ENCODE results near the gene RBM18.

RBM18 gene, protein sequence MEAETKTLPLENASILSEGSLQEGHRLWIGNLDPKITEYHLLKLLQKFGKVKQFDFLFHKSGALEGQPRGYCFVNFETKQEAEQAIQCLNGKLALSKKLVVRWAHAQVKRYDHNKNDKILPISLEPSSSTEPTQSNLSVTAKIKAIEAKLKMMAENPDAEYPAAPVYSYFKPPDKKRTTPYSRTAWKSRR

DNA sequence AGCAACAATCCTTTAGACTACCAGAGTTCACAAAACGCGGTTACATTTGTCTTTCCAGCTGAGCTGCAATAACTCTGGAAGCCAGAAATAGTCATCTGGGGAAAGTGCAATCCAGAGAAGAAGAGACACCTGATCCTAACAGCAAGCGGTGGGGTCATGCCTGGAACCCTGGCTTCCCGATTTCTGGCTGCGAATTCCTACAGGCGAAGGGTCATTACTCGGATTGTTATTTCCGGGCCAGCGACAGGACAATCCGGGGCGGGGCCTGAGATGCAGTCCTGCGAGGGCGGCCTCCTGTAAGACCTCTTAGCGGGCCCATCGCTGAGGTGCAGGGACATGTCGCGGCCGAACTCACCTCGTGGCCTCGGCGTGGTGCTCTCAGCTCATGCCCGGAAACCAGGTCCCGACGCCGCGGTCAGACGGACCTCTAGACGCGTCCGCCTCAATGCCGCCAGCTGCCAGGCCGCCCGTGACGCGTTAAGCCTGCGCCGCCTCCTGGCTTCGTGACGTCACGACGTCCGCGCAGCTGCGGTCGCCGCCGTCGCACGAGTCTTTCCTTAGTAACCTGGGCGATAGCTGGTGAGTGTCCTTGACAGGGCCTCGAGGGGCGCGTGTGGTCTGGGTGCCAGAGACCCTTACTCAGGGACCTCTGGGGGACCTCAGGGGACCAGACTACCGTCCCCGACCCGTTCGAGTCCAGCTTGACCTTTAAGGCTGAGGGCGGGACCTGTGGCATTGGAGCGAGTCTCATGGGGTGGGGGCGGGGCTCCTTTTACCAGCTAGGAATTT lies at the start of gene RBM18, which contains the start of gene MRRF:
RBM18 (minus strand) TSS at position 481 of the 789 bp plus-strand sequence. CDS start 3,348 bp downstream, outside the sequence.
MRRF (plus strand) TSS at position 523 of the 789 bp plus-strand sequence. CDS start 6,010 bp downstream, outside the sequence.
- DNase-seq, result peak; percentile 73 to 87 (median 81)

DNA sequence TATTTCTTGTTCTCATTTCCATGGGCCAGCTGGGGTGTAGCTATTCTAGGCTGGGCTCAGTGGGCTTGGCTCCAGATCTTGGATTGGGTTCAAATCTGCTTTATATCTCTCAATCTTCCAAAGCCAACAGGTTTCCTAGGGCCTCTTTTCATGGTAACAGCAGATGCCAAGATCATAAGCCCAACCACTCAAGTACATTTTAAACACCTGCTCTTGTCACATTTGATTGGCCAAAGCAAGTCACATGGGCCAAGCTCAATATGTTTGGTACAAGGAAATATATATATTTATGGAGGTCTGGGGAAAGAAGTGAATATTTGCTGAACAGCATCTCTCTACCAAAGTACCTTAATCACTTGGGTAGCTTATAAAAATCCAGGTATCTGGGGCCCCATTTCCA lies 49.5 kb upstream of the RBM18 start:
- no peak for DNase-seq

DNA sequence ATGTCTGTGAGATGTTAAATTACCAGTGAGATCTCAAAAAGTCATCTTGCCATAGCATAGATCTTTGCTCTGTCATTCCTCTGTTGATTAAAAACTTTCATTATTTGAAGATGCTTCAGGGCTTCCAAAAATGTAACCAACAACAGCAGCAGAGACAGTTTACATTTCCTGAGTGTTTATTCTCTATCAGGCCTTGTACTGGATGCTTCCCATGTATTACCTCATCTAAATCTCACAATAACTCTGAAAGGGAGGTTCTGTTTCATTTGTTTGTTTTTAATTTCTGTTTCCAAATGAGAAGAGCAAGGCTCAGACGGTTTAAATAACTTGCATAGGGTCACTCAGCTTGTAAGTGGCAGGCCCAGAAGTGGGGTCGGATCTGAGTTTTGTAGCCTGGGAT lies 45.2 kb upstream of the RBM18 start:
- no peak for DNase-seq

DNA sequence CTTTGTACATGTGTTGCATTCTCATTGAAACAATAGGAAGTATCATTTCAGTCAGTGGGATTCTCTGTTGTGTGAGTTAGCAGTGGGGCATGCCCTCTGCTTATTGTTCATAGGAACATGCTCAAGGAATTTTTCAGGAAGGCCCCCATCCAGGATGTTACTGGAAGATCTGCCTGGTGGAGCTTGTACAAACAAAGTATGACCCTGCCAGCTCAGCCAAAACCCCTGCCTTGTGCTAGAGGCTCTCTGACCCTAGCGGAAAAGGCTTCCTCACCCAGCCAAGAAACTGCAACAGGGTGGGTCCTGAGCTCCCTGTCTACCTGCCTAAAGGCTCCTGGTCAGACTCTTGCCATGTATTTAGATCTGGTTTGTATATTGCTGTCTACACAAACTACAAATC lies 43.3 kb upstream of the RBM18 start:
- DNase-seq, result no peak

DNA sequence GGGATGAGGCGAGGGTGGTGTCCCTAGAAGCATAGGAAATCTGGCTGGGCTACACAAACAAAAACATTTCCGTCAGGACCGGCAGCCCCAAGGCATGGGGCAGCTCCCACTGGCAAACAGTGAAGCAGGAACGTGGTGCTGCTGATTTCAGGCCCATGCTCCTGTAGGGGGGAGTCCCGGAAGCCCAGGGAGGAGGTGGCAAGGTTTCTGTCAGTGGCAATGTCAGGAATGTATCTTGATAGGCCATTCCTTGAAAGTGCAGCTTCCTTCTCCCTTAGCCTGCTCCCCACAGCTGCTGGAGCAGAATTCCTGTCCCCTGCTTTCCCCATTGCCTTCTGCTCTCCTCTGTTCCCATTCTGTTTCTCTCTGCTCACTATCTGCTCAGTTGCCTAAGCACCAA lies 42.4 kb upstream of the RBM18 start:
- DNase-seq, result no peak

DNA sequence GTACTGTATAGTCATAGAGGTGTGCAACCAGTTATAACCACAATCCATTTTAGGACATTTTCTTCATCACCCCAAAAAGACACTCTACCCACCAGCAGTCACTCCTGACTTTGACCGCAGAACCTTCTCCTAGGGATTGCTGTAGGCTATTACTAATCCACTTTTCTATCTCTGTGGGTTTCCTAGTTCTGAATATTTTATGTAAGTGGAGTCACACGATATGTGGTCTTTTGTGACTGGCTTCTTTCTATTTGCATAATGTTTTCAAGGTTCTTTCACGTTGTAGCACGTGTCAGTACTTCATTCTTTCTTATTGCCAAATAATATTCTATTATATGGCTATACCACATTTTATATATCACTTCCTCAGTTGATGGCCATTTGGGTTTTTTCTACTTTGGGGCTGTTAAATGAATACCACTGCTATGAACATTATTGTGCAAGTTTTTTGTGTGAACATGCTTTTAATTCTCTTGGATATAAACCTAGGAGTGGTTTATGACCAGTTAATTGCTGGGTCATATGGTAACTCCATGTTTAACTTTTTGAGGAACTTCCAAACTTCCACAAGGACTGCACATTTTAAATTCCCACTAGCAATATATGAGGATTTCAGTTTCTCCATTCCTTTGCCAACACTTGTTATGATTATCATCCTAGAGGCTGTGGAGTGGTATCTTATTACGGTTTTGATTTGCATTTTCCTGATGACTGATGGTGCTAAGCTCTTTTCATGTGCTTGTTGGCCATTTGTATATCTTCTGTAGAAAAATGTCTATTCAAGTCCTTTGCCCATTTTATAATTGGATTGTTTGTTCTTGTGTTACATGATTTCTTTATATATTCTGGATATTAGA lies 37.8 kb upstream of the RBM18 start:
- DNase-seq, result no peak

DNA sequence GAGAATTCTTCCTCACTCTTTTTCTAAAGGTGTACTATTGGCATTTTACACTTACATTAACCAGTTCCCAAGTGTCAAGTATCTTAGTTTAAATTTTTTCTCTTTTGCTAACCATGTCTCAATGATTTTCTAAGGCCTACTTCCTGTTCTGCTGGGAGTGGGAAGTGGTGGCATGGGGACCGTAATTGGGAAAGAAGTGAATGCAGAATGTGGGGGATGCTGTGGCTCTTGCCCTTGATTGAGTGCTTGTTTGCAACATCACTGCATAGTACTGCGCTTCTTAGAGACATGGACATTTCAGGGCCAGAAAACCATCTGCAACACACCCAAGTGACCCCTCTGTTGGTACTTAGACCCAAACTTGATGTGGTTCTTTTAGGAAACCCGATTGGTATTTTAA lies 32.9 kb upstream of the RBM18 start:
- no peak for DNase-seq

DNA sequence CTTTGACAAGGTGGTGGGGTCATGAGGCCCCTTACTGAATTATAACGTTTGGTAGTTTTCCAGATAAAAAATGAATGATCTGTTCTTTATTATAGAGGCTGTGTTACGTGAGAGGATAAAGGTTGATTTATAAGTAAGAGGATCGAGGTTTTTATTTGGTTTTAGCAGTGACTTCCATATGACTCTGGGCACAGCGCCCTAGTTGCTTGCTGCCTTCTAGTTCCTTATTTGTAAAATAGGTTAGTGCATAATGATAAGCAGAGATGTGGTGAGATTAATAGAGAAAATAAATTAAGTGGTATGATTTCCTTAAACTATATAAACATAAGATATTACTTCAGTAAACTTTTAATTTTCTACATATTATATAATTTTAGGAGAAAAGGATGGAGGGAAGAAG lies 29.9 kb upstream of the RBM18 start:
- no peak for DNase-seq

DNA sequence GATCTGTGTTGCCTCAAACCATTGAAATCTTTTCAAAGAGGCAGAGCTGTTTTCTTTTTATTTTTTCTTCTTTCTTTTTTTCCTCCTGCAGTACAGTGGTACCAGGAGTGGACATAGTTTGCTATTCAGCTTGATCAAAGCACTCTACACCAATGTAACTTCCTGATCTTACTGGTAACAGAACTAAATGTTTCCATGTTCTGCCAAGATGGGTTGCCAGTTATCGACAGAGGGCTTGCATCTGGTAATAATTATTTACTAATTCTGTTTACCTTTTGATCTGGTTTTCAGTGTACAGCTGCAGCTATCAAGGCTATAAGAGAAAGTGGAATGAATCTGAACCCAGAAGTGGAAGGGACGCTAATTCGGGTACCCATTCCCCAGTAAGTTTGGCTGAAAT lies 26.8 kb upstream of the RBM18 start:
- no peak for DNase-seq

DNA sequence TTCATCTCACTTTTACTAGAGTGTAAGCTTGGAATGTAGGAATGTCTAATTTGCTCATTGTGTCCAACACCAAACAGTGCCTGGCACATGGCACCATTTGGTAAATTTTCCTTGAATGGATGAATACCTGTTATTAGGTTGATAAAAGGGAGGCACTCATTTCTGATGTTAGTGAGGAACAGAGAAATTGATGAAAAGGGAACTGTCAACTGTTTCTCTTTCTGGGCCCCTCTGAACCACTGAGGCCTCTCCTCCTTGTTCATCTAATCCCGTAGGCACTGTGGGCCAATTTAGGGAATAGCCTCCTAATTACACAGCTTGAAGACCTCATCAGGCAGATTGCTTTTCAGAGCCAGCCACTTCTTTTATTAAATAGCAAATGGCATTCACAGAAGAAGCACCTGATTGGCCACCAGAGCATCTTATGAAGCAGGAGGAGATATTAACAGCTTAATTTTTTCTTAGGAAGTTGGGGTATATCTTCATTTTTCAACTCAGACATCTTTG lies 22.6 kb upstream of the RBM18 start:
- no peak for DNase-seq

DNA sequence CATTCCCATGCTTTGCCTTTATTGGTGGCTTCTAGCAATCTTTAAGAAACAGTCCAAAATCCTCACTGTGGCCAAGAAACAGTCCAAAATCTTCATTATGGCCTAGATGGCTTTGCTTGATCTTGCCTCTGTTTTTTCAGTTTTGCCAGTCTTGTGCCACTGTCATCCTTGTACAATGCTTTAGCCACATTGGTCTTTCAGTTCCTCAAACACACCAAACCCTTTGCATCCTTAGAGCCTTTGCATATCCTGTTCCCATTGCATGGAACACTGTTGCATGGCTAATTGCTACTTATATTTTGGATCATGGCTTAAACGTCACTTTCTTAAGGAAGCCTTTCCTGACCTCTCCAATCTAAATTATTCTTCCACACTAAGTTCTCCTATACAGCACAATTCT lies 22.1 kb upstream of the RBM18 start:
- DNase-seq, result no peak

DNA sequence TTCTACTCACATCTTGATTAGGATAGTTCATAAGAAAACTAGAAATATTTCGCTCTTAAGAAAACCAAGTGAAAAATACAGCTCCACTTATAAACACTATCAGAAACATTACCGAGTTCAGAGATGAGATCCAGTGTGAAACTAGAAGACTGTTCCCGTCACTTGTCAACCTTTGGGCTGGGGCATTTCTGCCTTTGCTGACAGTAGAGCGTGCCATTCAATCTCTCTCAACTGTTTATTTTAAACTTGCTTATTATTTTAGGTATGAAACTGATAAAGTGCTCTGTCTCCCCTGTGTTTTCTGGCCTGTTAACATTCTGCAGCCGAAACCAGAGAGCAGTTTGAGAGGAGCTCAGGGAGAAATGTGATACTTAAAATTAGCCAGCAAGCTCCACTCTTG lies 16.7 kb upstream of the RBM18 start:
- DNase-seq, result no peak

DNA sequence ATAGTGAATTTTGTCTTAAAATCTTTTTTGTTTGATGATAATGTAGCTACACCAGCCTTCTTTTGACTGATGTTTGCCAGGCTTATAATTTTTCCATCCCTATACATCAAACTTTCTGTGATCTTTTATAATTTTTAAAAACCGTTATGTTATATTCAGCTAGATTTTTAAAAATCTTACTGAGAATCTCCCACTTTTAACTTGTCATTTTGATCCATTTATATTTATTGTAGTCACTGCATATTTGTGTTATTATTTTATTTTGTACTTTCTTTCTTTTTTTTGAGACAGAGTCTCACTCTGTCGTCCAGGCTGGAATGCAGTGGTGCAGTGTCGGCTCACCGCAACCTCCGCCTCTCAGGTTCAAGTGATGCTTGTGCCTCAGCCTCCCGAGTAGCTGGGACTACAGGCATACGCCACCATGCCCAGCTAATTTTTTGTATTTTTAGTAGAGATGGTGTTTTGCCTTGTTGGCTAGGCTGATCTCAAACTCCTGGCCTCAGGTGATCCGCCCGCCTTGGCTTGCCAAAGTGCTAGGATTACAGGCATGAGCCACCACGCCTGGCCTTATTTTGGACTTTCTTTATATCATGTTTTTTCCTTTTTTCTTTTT lies 12.8 kb upstream of the RBM18 start:
- no peak for DNase-seq

DNA sequence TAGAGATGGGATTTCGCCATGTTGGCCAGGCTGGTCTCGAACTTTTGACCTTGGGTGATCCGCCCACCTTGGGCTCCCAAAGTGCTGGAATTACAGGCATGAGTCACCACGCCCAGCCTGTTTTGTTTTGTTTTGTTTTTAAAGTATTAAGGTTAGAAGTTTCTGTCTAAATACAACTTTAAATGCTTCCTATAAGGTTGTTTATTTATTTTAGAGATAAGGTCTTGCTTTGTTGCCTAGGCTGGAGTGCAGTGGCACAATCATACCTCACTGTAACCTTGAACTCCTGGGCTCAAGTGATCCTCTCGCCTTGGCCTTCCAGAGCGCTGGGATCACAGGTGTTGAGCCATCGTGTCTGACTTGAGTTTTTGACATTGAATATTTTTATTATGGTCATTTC lies 11.5 kb upstream of the RBM18 start:
- DNase-seq, result no peak

DNA sequence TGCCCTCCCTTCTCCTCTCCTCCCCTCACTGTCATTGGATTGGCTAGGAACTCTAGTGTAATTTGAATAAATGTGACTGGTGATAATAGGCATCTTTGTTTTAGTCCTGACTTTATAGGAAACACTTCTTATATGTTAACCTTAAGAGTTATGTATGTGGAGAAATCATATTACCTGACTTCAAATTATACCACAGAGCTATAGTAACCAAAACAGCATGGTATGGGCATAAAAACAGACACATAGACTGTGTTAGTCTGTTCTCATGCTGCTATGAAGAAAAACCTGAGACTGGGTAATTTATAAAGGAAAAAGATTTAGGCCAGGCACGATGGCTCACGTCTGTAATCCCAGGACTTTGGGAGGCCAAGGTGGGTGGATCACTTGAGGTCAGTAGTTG lies 9.4 kb upstream of the RBM18 start:
- DNase-seq, result no peak

DNA sequence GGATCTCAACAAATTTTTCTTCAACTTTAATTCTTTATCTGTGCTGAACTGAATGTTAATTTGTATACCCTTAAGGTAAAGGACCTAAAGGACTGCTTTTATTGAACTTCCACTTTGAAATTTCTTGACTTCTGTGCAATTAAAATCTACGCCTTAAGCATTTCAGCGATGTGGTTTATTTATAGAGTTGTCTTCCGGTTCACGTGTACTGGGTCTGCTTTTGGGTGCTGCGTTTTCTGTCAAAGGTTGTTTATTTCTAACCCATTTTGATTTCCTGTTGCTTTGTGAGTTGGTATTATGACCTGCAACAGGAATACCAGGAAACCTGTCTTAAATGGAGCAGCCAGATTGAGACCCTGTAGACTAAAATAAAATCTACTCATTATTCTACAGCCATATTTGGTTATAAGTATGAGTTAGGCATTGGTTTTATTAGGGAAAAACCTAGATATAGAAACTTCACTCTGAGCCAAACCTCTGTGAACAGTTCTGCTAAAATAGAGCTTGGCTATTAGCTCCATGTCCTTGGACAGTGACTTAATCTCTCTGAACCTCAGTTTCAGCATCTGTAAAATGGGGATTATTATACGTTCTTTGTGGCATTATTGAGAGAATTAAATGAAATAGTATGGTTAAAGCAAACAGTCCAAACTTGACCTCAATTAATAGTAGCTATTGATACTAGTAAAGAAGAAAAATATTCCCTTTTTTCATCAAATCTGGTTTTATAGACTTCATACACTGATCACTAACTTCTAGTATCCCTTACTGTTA lies 3.6 kb upstream of the RBM18 start:
- DNase-seq, result no peak

DNA sequence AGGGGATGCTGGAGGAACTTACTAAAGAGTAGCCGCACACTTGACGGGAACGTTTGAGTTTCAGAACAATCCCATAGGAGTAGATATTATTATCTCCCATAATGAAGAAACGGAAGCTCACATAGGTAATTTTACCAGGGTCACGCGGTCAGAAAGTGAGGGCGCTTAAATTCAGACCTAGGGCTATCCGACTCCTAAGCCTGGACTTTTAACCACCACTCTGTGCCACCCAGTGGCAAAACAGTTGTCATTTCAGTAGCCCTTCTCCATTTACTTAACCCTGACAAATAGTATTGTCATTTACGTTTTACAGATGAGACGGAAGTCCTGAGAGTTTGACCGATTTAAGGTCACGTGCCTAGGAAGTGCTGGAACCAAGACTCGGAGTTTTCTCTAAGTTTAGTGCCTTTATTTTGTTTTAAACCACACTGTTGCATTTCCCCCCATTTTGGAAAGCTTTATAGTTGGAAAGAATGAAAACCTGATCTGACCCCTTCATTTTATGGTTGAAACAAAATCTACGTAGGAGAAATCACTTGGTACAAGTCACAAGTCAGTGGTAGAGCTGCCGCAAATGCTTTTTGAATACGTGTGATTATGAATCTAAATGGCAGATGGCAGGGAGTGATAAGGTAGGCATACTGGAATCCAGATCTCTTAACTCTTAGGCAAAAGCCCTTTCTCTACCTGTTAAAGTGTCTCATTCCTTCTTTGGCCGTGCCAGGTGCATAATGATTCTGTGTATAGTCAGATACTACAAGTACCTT lies 692 bp upstream of the RBM18 start:
- DNase-seq, result peak in 3 of 6 experiments; percentile 18 to 53 (median 25)

DNA sequence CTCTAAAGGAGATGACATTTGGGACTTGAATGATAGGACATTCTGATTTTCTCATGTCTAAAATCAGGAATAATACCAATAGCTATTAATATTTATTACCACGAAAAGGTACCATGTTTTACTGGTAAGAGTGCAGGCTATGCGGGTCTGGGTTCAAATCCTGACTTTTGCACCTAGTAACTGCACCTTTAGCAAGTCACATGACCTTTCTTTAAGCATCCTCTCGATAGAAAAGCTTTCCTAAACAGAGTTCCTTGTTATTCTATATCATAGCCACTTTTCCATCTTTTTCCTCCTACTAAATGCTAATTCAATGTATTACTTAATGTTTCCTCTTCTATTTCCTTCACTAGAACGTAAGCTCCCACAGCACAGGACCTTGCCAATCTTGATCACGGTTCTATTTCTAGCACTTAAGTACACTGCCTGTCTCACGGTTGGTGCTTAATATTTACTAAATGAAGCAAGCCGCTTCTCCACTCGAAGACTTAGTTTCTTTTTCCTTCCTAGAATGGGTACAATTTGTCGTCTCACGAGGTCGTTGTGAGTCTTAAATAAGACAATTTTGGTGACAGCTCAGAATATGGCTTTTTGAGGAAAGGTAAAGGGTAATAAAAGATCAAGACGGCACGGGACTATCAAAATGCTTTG lies 816 bp downstream of the RBM18 start:
- peak in 1 of 6 experiments; percentile 4 for DNase-seq

DNA sequence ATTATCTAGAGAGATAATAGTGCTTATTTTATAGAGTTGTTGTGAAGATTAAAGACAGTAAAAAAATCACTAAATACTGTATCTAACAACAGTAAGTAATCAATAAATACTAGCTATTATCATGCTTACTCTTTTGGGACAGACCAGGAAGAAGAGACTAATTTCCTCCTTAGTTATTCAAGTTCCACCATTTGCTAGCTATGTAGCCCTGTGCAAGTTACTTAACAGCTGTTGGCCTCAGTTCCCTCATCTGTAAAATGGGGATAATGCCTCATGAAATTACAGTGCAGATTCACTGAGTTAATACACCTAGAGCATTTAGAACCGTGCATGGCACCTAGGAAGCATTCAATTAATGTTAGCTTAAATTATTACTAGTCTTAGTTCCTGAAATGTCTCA lies 2.6 kb downstream of the RBM18 start:
- DNase-seq, result no peak

DNA sequence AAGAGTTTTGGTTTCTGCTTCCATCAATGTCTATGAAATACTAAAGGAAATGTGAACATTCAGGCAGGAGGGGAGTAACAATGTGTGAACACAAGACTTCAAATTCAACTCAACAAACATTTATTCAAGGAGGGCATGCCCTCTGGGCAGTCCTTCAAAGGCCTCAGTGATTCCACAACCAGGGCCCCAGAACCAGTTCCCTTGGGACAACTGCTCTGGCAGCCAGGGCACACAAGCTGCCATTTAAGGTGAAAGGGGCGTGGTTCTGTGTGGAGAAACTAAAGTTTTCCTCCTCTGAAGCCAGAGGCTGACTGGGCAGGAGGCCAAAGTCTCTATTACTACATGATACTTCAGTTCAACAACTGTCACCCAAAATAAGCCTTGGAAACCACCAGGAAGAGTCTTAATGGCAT lies 3.2 kb downstream of the RBM18 start:
- no peak for DNase-seq

Measured in stimulated activated naive CD4-positive, alpha-beta T cell (primary cell).